Measurements from ENCODE around the gene FAHD1.

DNA sequence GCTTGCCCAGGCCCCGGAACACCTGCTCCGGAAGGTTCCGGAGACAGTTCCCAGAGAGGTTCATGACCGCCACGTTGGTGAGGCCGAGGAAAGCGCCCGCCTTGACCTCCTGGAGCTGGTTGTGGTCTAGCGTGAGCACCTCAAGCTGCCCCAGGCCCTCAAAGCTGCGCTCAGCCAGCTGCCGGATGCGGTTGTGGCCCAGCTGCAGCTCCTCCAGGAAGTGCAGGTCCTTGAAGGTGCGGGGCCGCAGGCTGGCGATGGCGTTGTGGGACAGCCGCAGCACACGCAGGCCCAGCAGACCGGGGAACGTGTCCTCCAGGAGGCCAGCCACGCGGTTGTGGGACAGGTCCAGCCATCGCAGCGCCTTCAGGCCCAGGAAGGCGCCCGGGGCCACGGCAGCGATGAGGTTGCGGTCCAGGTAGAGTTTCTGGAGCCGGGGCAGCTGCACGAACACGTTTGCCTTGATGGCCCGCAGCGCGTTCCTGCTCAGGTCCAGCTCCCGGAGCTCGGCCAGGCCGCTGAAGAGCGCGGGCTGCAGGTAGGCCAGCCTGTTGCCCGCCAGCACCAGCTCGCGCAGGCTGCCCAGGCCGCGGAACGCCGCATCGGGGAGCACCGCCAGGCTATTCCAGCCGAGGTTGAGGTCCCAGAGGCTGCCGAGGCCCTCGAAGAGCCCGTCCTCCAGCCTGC, 35.6 kb upstream of the FAHD1 start:
- TF ChIP-seq CTCF (conservative IDR thresholded peaks at IDR 0.05; ENCODE audit: low read length) (no peak), EZH2phosphoT487 (IDR thresholded peaks at IDR 0.05; ENCODE audit: borderline replicate concordance, low read depth, low read length) (no peak)
